H9 (cell line): ENCODE measurements around the gene CCDC127. TPM values are rescaled to one million over a fixed set of nuclear protein-coding genes. Genes with fewer than 3 reads are reported as not detected.
A peak's percentile ranks its signal among the peaks of the same experiment; 100 is the strongest.

Experiments
- DNase-seq: peaks from one replicate; pipeline ENCODE4 v3.0.0-alpha.2; 2017
- H2AFZ ChIP-seq: one replicate; pipeline ENCODE4 v1.6.1; 2013; ENCODE audit warnings: mild to moderate bottlenecking, low read length, control low read depth, moderate library complexity
- H2AK5ac ChIP-seq: 2 replicates; pipeline ENCODE4 v1.6.1; 2013; ENCODE audit warnings: low read length, control low read depth, mixed read lengths; ENCODE audit not compliant: insufficient read length
- H2BK120ac ChIP-seq: one replicate; pipeline ENCODE4 v1.6.1; 2013; ENCODE audit warnings: low read depth, mild to moderate bottlenecking, low read length, control low read depth, inconsistent platforms; ENCODE audit not compliant: poor library complexity, severe bottlenecking
- H2BK12ac ChIP-seq: 2 replicates; pipeline ENCODE4 v1.6.1; 2013; ENCODE audit warnings: low read length, control low read depth, mixed read lengths, low read depth; ENCODE audit not compliant: insufficient read length
- H2BK15ac ChIP-seq: 2 replicates; pipeline ENCODE4 v1.6.1; 2013; ENCODE audit warnings: low read depth, low read length, control low read depth
- H2BK20ac ChIP-seq: one replicate; pipeline ENCODE4 v1.6.1; 2013; ENCODE audit warnings: low read depth, mild to moderate bottlenecking, low read length, control low read depth, inconsistent platforms; ENCODE audit not compliant: poor library complexity, severe bottlenecking
- H2BK5ac ChIP-seq: 2 replicates; pipeline ENCODE4 v1.6.1; 2013; ENCODE audit warnings: low read length, control low read depth, mixed read lengths; ENCODE audit not compliant: insufficient read length
- H3K14ac ChIP-seq: 2 replicates; pipeline ENCODE4 v1.6.1; 2013; ENCODE audit warnings: low read length, control low read depth; ENCODE audit not compliant: insufficient read depth
- H3K18ac ChIP-seq: 2 replicates; pipeline ENCODE4 v1.6.1; 2013; ENCODE audit warnings: low read depth, mild to moderate bottlenecking, mixed read lengths, low read length, control low read depth; ENCODE audit not compliant: insufficient read length
- H3K23ac ChIP-seq: 2 replicates; pipeline ENCODE4 v1.6.1; 2013; ENCODE audit warnings: low read length, control low read depth, mixed read lengths, low read depth; ENCODE audit not compliant: insufficient read length
- H3K23me2 ChIP-seq: 2 replicates; pipeline ENCODE4 v1.6.1; 2013; ENCODE audit warnings: low read depth, mild to moderate bottlenecking, mixed read lengths, low read length, control low read depth; ENCODE audit not compliant: insufficient read length, poor library complexity, severe bottlenecking
- H3K27ac ChIP-seq: 2 replicates; pipeline ENCODE4 v1.5.1; 2013; ENCODE audit warnings: low read length, control low read depth, mixed read lengths, low read depth; ENCODE audit not compliant: insufficient read length
- H3K27me3 ChIP-seq: 2 replicates; pipeline ENCODE4 v1.6.1; 2013; ENCODE audit warnings: low read length, control low read depth, inconsistent platforms; ENCODE audit not compliant: insufficient read depth
- H3K4ac ChIP-seq: 2 replicates; pipeline ENCODE4 v1.6.1; 2013; ENCODE audit warnings: low read depth, mild to moderate bottlenecking, control low read depth, inconsistent platforms, low read length, moderate library complexity
- H3K4me1 ChIP-seq: 2 replicates; pipeline ENCODE4 v1.6.1; 2013; ENCODE audit warnings: low read length, control low read depth, inconsistent platforms; ENCODE audit not compliant: insufficient read depth
- H3K4me2 ChIP-seq: 2 replicates; pipeline ENCODE4 v1.6.1; 2013; ENCODE audit warnings: low read length, control low read depth, mixed read lengths; ENCODE audit not compliant: insufficient read length, insufficient read depth
- H3K56ac ChIP-seq: 2 replicates; pipeline ENCODE4 v1.6.1; 2013; ENCODE audit warnings: low read depth, mild to moderate bottlenecking, mixed read lengths, low read length, control low read depth; ENCODE audit not compliant: insufficient read length
- H3K79me1 ChIP-seq: 2 replicates; pipeline ENCODE4 v1.6.1; 2013; ENCODE audit warnings: low read depth, mild to moderate bottlenecking, moderate library complexity, low read length, control low read depth, inconsistent platforms; ENCODE audit not compliant: insufficient read depth, poor library complexity, severe bottlenecking
- H3K79me2 ChIP-seq: 2 replicates; pipeline ENCODE4 v1.6.1; 2013; ENCODE audit warnings: low read length, control low read depth, inconsistent platforms; ENCODE audit not compliant: insufficient read depth
- H3K9ac ChIP-seq: 2 replicates; pipeline ENCODE4 v1.6.1; 2013; ENCODE audit warnings: low read length, control low read depth, mixed read lengths; ENCODE audit not compliant: insufficient read length; ENCODE audit errors: extremely low read depth
- H3K9me3 ChIP-seq: one replicate; pipeline ENCODE4 v1.6.1; 2013; ENCODE audit warnings: low read depth, low read length, inconsistent platforms; ENCODE audit not compliant: control insufficient read depth
- H3T11ph ChIP-seq: one replicate; pipeline ENCODE4 v1.6.1; 2013; ENCODE audit warnings: mild to moderate bottlenecking, low read length, control low read depth, inconsistent platforms
- H4K20me1 ChIP-seq: one replicate; pipeline ENCODE4 v1.6.1; 2013; ENCODE audit not compliant: control insufficient read depth, insufficient read length, insufficient read depth
- H4K5ac ChIP-seq: 2 replicates; pipeline ENCODE4 v1.6.1; 2013; ENCODE audit warnings: low read depth, mild to moderate bottlenecking, mixed read lengths, low read length, control low read depth; ENCODE audit not compliant: insufficient read length
- H4K8ac ChIP-seq: replicated peaks from 2 replicates; pipeline ENCODE4 v1.6.1; 2013; ENCODE audit warnings: low read length, control low read depth, mixed read lengths, low read depth; ENCODE audit not compliant: insufficient read length
- H4K91ac ChIP-seq: 2 replicates; pipeline ENCODE4 v1.6.1; 2013; ENCODE audit warnings: low read depth, mild to moderate bottlenecking, moderate library complexity, mixed read lengths, low read length, control low read depth; ENCODE audit not compliant: insufficient read length
- H3K27ac Mint-ChIP-seq, 3 experiments: 2 replicates in 2 of 3; 3 replicates in 1 of 3; pipeline ENCODE4 v1.8.0; 2020 to 2021; ENCODE audit warnings: mixed read lengths in 3 of 3, mild to moderate bottlenecking in 1 of 3, moderate library complexity in 1 of 3
- H3K27me3 Mint-ChIP-seq: 2 replicates; pipeline ENCODE4 v1.8.0; 2021; ENCODE audit warnings: low read depth, mild to moderate bottlenecking, moderate library complexity, mixed read lengths
- H3K36me3 Mint-ChIP-seq, 3 experiments: 2 replicates in 2 of 3; 3 replicates in 1 of 3; pipeline ENCODE4 v1.8.0; 2020 to 2021; ENCODE audit warnings: low read depth in 3 of 3, mixed read lengths in 3 of 3; ENCODE audit not compliant: insufficient read depth in 1 of 3
- H3K4me1 Mint-ChIP-seq, 2 experiments: 2 replicates each; pipeline ENCODE4 v1.8.0; 2020; ENCODE audit warnings: mixed read lengths in 2 of 2
- H3K4me3 Mint-ChIP-seq, 2 experiments: 2 replicates in 1 of 2; 3 replicates in 1 of 2; pipeline ENCODE4 v1.8.0; 2020 to 2021; ENCODE audit warnings: mild to moderate bottlenecking in 2 of 2, mixed read lengths in 2 of 2, moderate library complexity in 1 of 2
- H3K9me3 Mint-ChIP-seq, 2 experiments: 2 replicates in 1 of 2; 3 replicates in 1 of 2; pipeline ENCODE4 v1.8.0; 2020; ENCODE audit warnings: mild to moderate bottlenecking in 2 of 2, mixed read lengths in 2 of 2, moderate library complexity in 1 of 2
- WGBS: extraction: QIAGEN DNeasy Blood & Tissue Kit; methylation state at CpG from one replicate; pipeline ENCODE4 v1.1.7; 2013; ENCODE audit warnings: missing lambda C conversion rate, low lambda C conversion rate, mixed read lengths; ENCODE audit not compliant: insufficient read length; ENCODE audit errors: extremely low coverage; 5-methylcytosine and 5-hydroxymethylcytosine counted together
- total RNA-seq: library from RNA; stranded (reverse); gene quantifications from 2 replicates; pipeline ENCODE4 v1.2.1, GENCODE V29; 2021
- TF ChIP-seq, protein P1 (sequence below): fragments of 200-600 bp; sonication (generic); conservative IDR thresholded peaks from 3 replicates; pipeline ENCODE4 v1.8.0; 2021; ENCODE audit warnings: antibody characterized with exemption, mild to moderate bottlenecking

Gene CCDC127
- total RNA-seq, 1 experiment from 2014 or later: 9.0 TPM

DNA sequence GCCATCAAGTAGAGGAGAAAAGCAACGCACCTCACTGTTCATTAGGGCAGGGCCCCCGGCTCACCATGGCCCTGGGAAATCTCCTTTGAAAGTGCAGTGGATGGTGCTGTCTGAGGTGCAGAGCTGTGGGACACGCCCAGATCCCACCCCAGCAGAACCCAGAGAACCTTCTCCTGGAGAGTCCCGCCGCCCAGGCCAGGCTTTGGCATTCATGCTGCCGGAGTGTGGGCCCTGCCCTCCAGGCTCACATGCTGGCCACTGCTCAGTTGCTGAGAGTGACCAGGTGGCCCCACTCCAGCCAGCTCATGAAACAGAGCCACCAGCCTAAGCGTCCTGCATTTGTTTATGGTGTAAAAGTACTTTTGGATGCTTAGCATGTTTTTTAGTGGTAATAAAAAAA is 50.4 kb downstream of the CCDC127 start:
- Histone ChIP-seq H3K27me3 (no peaks in the 10 kb centered on the region), H3K23ac (no peak overlapping the region), H2AK5ac (no peak overlapping the region), H3K14ac (no peak overlapping the region; the same call in 1 of the 2 replicates), H2AFZ (no peak overlapping the region), H3K9me3 (no peaks in the 10 kb centered on the region), H4K91ac (no peak overlapping the region), H2BK5ac (no peak overlapping the region), H3K4ac (no peak overlapping the region), H2BK15ac (no peak overlapping the region), H3K9ac (no peak overlapping the region), H3K4me1 (no peaks in the 10 kb centered on the region), H4K8ac (no peak overlapping the region), H3K27ac (no peak overlapping the region), H3T11ph (no peak overlapping the region), H4K5ac (no peak overlapping the region), H2BK120ac (no peak overlapping the region), H3K79me1 (no peaks in the 10 kb centered on the region), H2BK20ac (no peak overlapping the region), H3K23me2 (no peaks in the 10 kb centered on the region), H2BK12ac (no peak overlapping the region), H3K4me2 (no peak overlapping the region), H4K20me1 (no peaks in the 10 kb centered on the region), H3K79me2 (no peaks in the 10 kb centered on the region), H3K56ac (no peak overlapping the region), H3K18ac (no peak overlapping the region)
- Mint-ChIP-seq H3K27ac (peak overlapping the region in 1 of 3 experiments; percentile 31; a peak in 1 of 7 replicates), H3K36me3 (peaks cover 15 to 47% (median 45%) of the 10 kb centered on the region in 3 experiments), H3K4me1 (peaks cover 0 to 5% of the 10 kb centered on the region in 2 experiments; a peak in 1 of 4 replicates), H3K4me3 (no peak overlapping the region), H3K27me3 (no peaks in the 10 kb centered on the region), H3K9me3 (peaks cover 15 to 17% of the 10 kb centered on the region in 2 experiments)
- no CpG with 5 or more reads among the region's 7 CpGs for WGBS
- peak; percentile 25 for DNase-seq
- TF ChIP-seq, protein P1, sequence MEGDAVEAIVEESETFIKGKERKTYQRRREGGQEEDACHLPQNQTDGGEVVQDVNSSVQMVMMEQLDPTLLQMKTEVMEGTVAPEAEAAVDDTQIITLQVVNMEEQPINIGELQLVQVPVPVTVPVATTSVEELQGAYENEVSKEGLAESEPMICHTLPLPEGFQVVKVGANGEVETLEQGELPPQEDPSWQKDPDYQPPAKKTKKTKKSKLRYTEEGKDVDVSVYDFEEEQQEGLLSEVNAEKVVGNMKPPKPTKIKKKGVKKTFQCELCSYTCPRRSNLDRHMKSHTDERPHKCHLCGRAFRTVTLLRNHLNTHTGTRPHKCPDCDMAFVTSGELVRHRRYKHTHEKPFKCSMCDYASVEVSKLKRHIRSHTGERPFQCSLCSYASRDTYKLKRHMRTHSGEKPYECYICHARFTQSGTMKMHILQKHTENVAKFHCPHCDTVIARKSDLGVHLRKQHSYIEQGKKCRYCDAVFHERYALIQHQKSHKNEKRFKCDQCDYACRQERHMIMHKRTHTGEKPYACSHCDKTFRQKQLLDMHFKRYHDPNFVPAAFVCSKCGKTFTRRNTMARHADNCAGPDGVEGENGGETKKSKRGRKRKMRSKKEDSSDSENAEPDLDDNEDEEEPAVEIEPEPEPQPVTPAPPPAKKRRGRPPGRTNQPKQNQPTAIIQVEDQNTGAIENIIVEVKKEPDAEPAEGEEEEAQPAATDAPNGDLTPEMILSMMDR: no peak
